Hepatocyte (in vitro differentiated cells): Measurements from ENCODE around the gene CSNK1G1.

Experiments used
- EZH2 ChIP-seq: fragments of 200-600 bp; sonication (generic); IDR thresholded peaks from 2 replicates; pipeline ENCODE4 v1.6.1; 2016; ENCODE audit warnings: antibody characterized with exemption, mild to moderate bottlenecking, borderline replicate concordance
- EZH2phosphoT487 ChIP-seq: fragments of 200-600 bp; sonication (generic); IDR thresholded peaks from one replicate; pipeline ENCODE4 v1.6.1; 2018; ENCODE audit warnings: antibody characterized with exemption, mild to moderate bottlenecking, low read depth, moderate library complexity; ENCODE audit not compliant: unreplicated experiment, severe bottlenecking
- TF ChIP-seq, protein P1 (sequence below): fragments of 200-600 bp; sonication (generic); IDR thresholded peaks from 2 replicates; pipeline ENCODE4 v1.5.1; 2016; ENCODE audit warnings: antibody characterized with exemption, mild to moderate bottlenecking; ENCODE audit not compliant: poor library complexity

DNA sequence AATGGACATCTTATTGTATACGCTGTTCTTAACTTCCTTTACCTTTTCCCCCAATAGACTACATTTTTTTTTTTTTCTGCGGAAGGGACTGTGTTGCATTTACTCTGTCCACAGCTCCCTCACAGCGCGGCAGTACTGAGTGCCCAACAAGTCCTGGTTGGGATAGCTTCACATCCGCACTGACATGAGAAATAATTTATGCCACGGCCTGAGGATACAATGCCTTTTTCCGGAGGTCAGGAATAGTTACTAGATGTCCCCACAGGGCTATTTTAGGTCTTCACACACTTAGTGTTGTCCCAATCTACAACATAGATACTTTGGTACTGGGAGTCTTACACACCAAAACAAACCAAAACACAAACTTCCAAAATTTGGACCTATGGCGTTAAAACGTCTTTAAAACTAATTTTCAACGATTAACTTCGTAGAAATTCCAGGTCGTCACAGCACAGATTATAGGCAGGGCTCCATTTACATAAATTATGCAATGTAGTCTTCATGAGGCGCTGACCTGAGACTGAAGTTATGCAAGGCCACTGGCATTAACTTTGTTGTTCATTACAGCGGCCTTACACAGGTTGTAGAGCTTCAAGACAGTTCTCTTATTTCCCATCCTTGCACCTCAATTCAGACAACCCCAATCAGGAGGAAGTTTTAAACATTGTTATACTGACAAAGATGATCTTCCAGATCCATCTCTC is 192.2 kb downstream of the CSNK1G1 start:
- TF ChIP-seq, protein P1, sequence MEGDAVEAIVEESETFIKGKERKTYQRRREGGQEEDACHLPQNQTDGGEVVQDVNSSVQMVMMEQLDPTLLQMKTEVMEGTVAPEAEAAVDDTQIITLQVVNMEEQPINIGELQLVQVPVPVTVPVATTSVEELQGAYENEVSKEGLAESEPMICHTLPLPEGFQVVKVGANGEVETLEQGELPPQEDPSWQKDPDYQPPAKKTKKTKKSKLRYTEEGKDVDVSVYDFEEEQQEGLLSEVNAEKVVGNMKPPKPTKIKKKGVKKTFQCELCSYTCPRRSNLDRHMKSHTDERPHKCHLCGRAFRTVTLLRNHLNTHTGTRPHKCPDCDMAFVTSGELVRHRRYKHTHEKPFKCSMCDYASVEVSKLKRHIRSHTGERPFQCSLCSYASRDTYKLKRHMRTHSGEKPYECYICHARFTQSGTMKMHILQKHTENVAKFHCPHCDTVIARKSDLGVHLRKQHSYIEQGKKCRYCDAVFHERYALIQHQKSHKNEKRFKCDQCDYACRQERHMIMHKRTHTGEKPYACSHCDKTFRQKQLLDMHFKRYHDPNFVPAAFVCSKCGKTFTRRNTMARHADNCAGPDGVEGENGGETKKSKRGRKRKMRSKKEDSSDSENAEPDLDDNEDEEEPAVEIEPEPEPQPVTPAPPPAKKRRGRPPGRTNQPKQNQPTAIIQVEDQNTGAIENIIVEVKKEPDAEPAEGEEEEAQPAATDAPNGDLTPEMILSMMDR: no peak
- TF ChIP-seq EZH2phosphoT487 (no peak), EZH2 (no peak)
